OCI-LY1 (cell line): ENCODE data around the gene UQCRHL.

Experiments
- H2AFZ ChIP-seq: fragments of 200-600 bp; sonication (generic), shearing (Covaris generic); 2 replicates; pipeline ENCODE4 v1.6.0; 2014; ENCODE audit warnings: antibody characterized with exemption, mild to moderate bottlenecking, low read length
- H3F3A ChIP-seq: fragments of 200-600 bp; sonication (generic), shearing (Covaris generic); 2 replicates; pipeline ENCODE4 v1.6.0; 2014; ENCODE audit warnings: mild to moderate bottlenecking, antibody characterized with exemption, low read length, moderate library complexity; ENCODE audit not compliant: insufficient read depth
- H3K27ac ChIP-seq: fragments of 200-600 bp; sonication (generic); 2 replicates; pipeline ENCODE4 v1.5.1; 2014; ENCODE audit warnings: low read length, mixed run types, mild to moderate bottlenecking, low read depth; ENCODE audit not compliant: poor library complexity, severe bottlenecking
- H3K27me3 ChIP-seq: fragments of 200-600 bp; sonication (generic); 2 replicates; pipeline ENCODE4 v1.6.0; 2014; ENCODE audit warnings: antibody characterized with exemption, mild to moderate bottlenecking, low read length, moderate library complexity; ENCODE audit not compliant: insufficient read depth
- H3K36me3 ChIP-seq: fragments of 200-600 bp; sonication (generic); 2 replicates; pipeline ENCODE4 v1.6.1; 2014; ENCODE audit warnings: mild to moderate bottlenecking, antibody characterized with exemption, low read length, moderate library complexity, mixed read lengths; ENCODE audit not compliant: insufficient read depth
- H3K4me1 ChIP-seq: fragments of 200-600 bp; sonication (generic); 2 replicates; pipeline ENCODE4 v1.5.1; 2014; ENCODE audit warnings: mild to moderate bottlenecking, low read length, moderate library complexity; ENCODE audit not compliant: insufficient read depth, severe bottlenecking
- H3K4me2 ChIP-seq: fragments of 200-600 bp; sonication (generic), shearing (Covaris generic); 2 replicates; pipeline ENCODE4 v1.6.1; 2014; ENCODE audit warnings: low read length
- H3K4me3 ChIP-seq: fragments of 200-600 bp; sonication (generic); 2 replicates; pipeline ENCODE4 v1.5.1; 2014; ENCODE audit warnings: low read length, low read depth, mild to moderate bottlenecking, mixed read lengths; ENCODE audit not compliant: poor library complexity, severe bottlenecking
- H3K79me2 ChIP-seq: fragments of 200-600 bp; shearing (Covaris generic); 2 replicates; pipeline ENCODE4 v1.6.1; 2016; ENCODE audit warnings: mixed run types, low read length, mixed read lengths; ENCODE audit not compliant: insufficient read depth
- H3K9ac ChIP-seq: fragments of 200-600 bp; sonication (generic), shearing (Covaris generic); 2 replicates; pipeline ENCODE4 v1.6.1; 2014; ENCODE audit warnings: mild to moderate bottlenecking, low read length, mixed read lengths
- H3K9me2 ChIP-seq: fragments of 200-600 bp; sonication (generic), shearing (Covaris generic); 2 replicates; pipeline ENCODE4 v1.6.1; 2014; ENCODE audit warnings: low read depth, mild to moderate bottlenecking, low read length, mixed read lengths
- H3K9me3 ChIP-seq: fragments of 200-600 bp; shearing (Covaris generic); 2 replicates; pipeline ENCODE4 v1.6.1; 2014; ENCODE audit warnings: low read length, mixed read lengths
- H4K20me1 ChIP-seq: fragments of 200-600 bp; sonication (generic), shearing (Covaris generic); 2 replicates; pipeline ENCODE4 v1.6.0; 2016; ENCODE audit warnings: mild to moderate bottlenecking, low read length; ENCODE audit not compliant: insufficient read depth
- EZH2 ChIP-seq: fragments of 200-600 bp; sonication (generic), shearing (Covaris generic); IDR thresholded peaks from 2 replicates; pipeline ENCODE4 v1.8.0; 2017; ENCODE audit warnings: borderline replicate concordance, mixed run types, mild to moderate bottlenecking, antibody characterized with exemption, low read length, moderate library complexity, mixed read lengths
- TF ChIP-seq, protein P1 (sequence below): fragments of 200-600 bp; sonication (generic), shearing (Covaris generic); IDR thresholded peaks from 2 replicates; pipeline ENCODE4 v1.5.1; 2017; ENCODE audit warnings: mild to moderate bottlenecking, antibody characterized with exemption, low read length, moderate library complexity, mixed read lengths

UQCRHL gene

GRCh38 chr1:15835741-15836510, 28.5 kb upstream of the UQCRHL start:
- peak overlapping the region; percentile 98 for H3K27ac ChIP-seq
- H4K20me1 ChIP-seq = no peaks in the 10 kb centered on the region
- TF ChIP-seq EZH2 = no peak
- TF ChIP-seq, protein P1, sequence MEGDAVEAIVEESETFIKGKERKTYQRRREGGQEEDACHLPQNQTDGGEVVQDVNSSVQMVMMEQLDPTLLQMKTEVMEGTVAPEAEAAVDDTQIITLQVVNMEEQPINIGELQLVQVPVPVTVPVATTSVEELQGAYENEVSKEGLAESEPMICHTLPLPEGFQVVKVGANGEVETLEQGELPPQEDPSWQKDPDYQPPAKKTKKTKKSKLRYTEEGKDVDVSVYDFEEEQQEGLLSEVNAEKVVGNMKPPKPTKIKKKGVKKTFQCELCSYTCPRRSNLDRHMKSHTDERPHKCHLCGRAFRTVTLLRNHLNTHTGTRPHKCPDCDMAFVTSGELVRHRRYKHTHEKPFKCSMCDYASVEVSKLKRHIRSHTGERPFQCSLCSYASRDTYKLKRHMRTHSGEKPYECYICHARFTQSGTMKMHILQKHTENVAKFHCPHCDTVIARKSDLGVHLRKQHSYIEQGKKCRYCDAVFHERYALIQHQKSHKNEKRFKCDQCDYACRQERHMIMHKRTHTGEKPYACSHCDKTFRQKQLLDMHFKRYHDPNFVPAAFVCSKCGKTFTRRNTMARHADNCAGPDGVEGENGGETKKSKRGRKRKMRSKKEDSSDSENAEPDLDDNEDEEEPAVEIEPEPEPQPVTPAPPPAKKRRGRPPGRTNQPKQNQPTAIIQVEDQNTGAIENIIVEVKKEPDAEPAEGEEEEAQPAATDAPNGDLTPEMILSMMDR = no peak
- peak overlapping the region; percentile 77 for H3K4me3 ChIP-seq
- no peaks in the 10 kb centered on the region for H3K36me3 ChIP-seq
- H3F3A ChIP-seq = peaks cover 14% of the 10 kb centered on the region
- peak overlapping the region; percentile 93 for H3K4me2 ChIP-seq
- H3K79me2 ChIP-seq = no peaks in the 10 kb centered on the region; the same call in 1 of the 2 replicates
- no peak overlapping the region for H2AFZ ChIP-seq
- no peaks in the 10 kb centered on the region for H3K27me3 ChIP-seq
- H3K4me1 ChIP-seq = peaks cover 60% of the 10 kb centered on the region
- no peaks in the 10 kb centered on the region for H3K9me2 ChIP-seq
- no peaks in the 10 kb centered on the region for H3K9me3 ChIP-seq
- H3K9ac ChIP-seq = peak overlapping the region; percentile 98

- H3K9me3 ChIP-seq = no peaks in the 10 kb centered on the region
- H3K36me3 ChIP-seq = no peaks in the 10 kb centered on the region
- peak overlapping the region; percentile 98 for H3K27ac ChIP-seq
- no peaks in the 10 kb centered on the region for H3K27me3 ChIP-seq
- H3K9me2 ChIP-seq = no peaks in the 10 kb centered on the region
- H3K9ac ChIP-seq = peak overlapping the region; percentile 98
- TF ChIP-seq, protein P1 = no peak
- TF ChIP-seq EZH2 = no peak
- H3K4me1 ChIP-seq = peaks cover 67% of the 10 kb centered on the region
- H3K4me3 ChIP-seq = peak overlapping the region; percentile 77
- H3K79me2 ChIP-seq = no peaks in the 10 kb centered on the region; the same call in 1 of the 2 replicates
- peak overlapping the region; percentile 93 for H3K4me2 ChIP-seq
- no peak overlapping the region for H2AFZ ChIP-seq
- H3F3A ChIP-seq = peaks cover 14% of the 10 kb centered on the region
- H4K20me1 ChIP-seq = no peaks in the 10 kb centered on the region
Observed at GRCh38 chr1:15835205-15835740, 27.8 kb upstream of the UQCRHL start.

GRCh38 chr1:15834406-15835204, 27.2 kb upstream of the UQCRHL start:
- no peak overlapping the region for H2AFZ ChIP-seq
- no peaks in the 10 kb centered on the region for H3K9me2 ChIP-seq
- H4K20me1 ChIP-seq = no peaks in the 10 kb centered on the region
- H3K79me2 ChIP-seq = no peaks in the 10 kb centered on the region; the same call in 1 of the 2 replicates
- no peaks in the 10 kb centered on the region for H3K36me3 ChIP-seq
- no peak for TF ChIP-seq EZH2
- TF ChIP-seq, protein P1 = no peak
- peaks cover 14% of the 10 kb centered on the region for H3F3A ChIP-seq
- H3K4me2 ChIP-seq = peak overlapping the region; percentile 93
- no peaks in the 10 kb centered on the region for H3K27me3 ChIP-seq
- H3K4me3 ChIP-seq = peak overlapping the region; percentile 77
- peak overlapping the region; percentile 98 for H3K27ac ChIP-seq
- no peaks in the 10 kb centered on the region for H3K9me3 ChIP-seq
- H3K4me1 ChIP-seq = peaks cover 74% of the 10 kb centered on the region
- peak overlapping the region; percentile 98 for H3K9ac ChIP-seq
